B cell (primary cell): ENCODE measurements around the gene DOCK4.

Source experiments
- CTCF ChIP-seq: fragments of 200-600 bp; IDR thresholded peaks from one replicate; pipeline ENCODE4 v1.8.0; 2022; ENCODE audit warnings: antibody characterized with exemption, mild to moderate bottlenecking
- EZH2 ChIP-seq: IDR thresholded peaks from 2 replicates; pipeline ENCODE4 v1.6.1; 2012; ENCODE audit warnings: borderline replicate concordance, low read depth, mild to moderate bottlenecking, moderate library complexity, low read length; ENCODE audit not compliant: insufficient read depth, poor library complexity, severe bottlenecking

GRCh38 chr7:111806232-111806631, 400.0 kb downstream of the DOCK4 start:
- TF ChIP-seq CTCF (no peak), EZH2 (no peak)
